HG02571 (cell line): ENCODE data around the gene TAS1R1.

Source experiments
- ATAC-seq: cut with Tn5 transposase; IDR thresholded peaks from one replicate; pipeline ENCODE4 v1.9.1; 2021; ENCODE audit warnings: mild to moderate bottlenecking, moderate library complexity; ENCODE audit not compliant: unreplicated experiment

Gene TAS1R1

GRCh38 chr1:6602669-6603237, 47.6 kb downstream of the TAS1R1 start, which contains the start of gene KLHL21:
KLHL21 (minus strand) TSS chr1:6602869; CDS start chr1:6602817, 52 bp downstream.
- ATAC-seq, result peak; percentile 47

- peak; percentile 18 for ATAC-seq
Measured at GRCh38 chr1:6603238-6603914, 48.3 kb downstream of the TAS1R1 start.

GRCh38 chr1:6603915-6604558, 48.9 kb downstream of the TAS1R1 start:
- ATAC-seq, result no peak

- peak; percentile 30 for ATAC-seq
Measured at GRCh38 chr1:6612641-6613360, 57.7 kb downstream of the TAS1R1 start.

- peak; percentile 85 for ATAC-seq
Measured at GRCh38 chr1:6613361-6614018, 58.4 kb downstream of the TAS1R1 start, which contains the start of gene PHF13. PHF13 (plus strand) TSS chr1:6613731; CDS start chr1:6614067, 336 bp downstream.

GRCh38 chr1:6614019-6614928, 59.2 kb downstream of the TAS1R1 start:
- ATAC-seq, result no peak

GRCh38 chr1:6614929-6615785, 60.0 kb downstream of the TAS1R1 start:
- no peak for ATAC-seq

GRCh38 chr1:6619045-6619444, 63.9 kb downstream of the TAS1R1 start:
- ATAC-seq, result no peak

GRCh38 chr1:6621429-6622391, 66.6 kb downstream of the TAS1R1 start:
- no peak for ATAC-seq

- no peak for ATAC-seq
Measured at GRCh38 chr1:6622396-6623152, 67.5 kb downstream of the TAS1R1 start.

- no peak for ATAC-seq
Measured at GRCh38 chr1:6623269-6623965, 68.3 kb downstream of the TAS1R1 start.

- ATAC-seq, result peak; percentile 79
Measured at GRCh38 chr1:6624710-6625583, 69.8 kb downstream of the TAS1R1 start, which contains the start of gene THAP3. THAP3 (plus strand) TSS chr1:6624868; CDS start chr1:6625219, 351 bp downstream.

GRCh38 chr1:6625584-6626149, 70.6 kb downstream of the TAS1R1 start:
- peak; percentile 22 for ATAC-seq

- no peak for ATAC-seq
Measured at GRCh38 chr1:6627031-6627430, 71.9 kb downstream of the TAS1R1 start.
